Spleen (tissue), 11 donors: ENCODE results near the gene ZNF79. TPM values are rescaled to one million over a fixed set of nuclear protein-coding genes. Genes with fewer than 3 reads are reported as not detected.

ENCODE experiments used
- DNase-seq: peaks from one replicate; pipeline ENCODE4 v3.0.0-alpha.2; 2020
- H3K27ac ChIP-seq, 8 donors: fragments of 200-600 bp; sonication (generic) in 7 of 8; 1 replicate in 4 of 8; 2 replicates in 4 of 8; pipeline versions ENCODE4 v1.5.0 to v1.8.0; 2016 to 2021; ENCODE audit warnings: inconsistent platforms in 4 of 8, mild to moderate bottlenecking in 4 of 8, moderate library complexity in 1 of 8
- H3K27me3 ChIP-seq, 7 donors: fragments of 200-600 bp; sonication (generic) in 6 of 7; replicated peaks in 1 of 7; 1 replicate in 4 of 7; 2 replicates in 3 of 7; pipeline versions ENCODE4 v1.5.0 to v1.8.0; 2016 to 2021; ENCODE audit warnings: inconsistent platforms in 3 of 7, mild to moderate bottlenecking in 1 of 7
- H3K36me3 ChIP-seq, 6 donors: fragments of 200-600 bp; sonication (generic) in 5 of 6; 1 replicate in 4 of 6; 2 replicates in 2 of 6; pipeline versions ENCODE4 v1.5.0 to v1.8.0; 2016 to 2021; ENCODE audit warnings: inconsistent platforms in 2 of 6
- H3K4me1 ChIP-seq, 6 donors: fragments of 200-600 bp; sonication (generic) in 5 of 6; 1 replicate in 3 of 6; 2 replicates in 3 of 6; pipeline versions ENCODE4 v1.5.0 to v1.8.0; 2016 to 2021; ENCODE audit warnings: inconsistent platforms in 3 of 6
- H3K4me3 ChIP-seq, 8 donors: fragments of 200-600 bp; sonication (generic) in 7 of 8; 1 replicate in 4 of 8; 2 replicates in 4 of 8; pipeline versions ENCODE4 v1.5.0 to v1.8.0; 2016 to 2021; ENCODE audit warnings: inconsistent platforms in 4 of 8, mild to moderate bottlenecking in 4 of 8, moderate library complexity in 2 of 8
- H3K9me3 ChIP-seq, 8 donors: fragments of 200-600 bp; sonication (generic) in 7 of 8; 1 replicate in 4 of 8; 2 replicates in 4 of 8; pipeline versions ENCODE4 v1.5.0 to v1.8.0; 2016 to 2021; ENCODE audit warnings: inconsistent platforms in 4 of 8
- POLR2A ChIP-seq, 3 donors: fragments of 450-650 bp; IDR thresholded peaks; one replicate each; pipeline ENCODE4 v1.5.1; 2017; ENCODE audit warnings: antibody characterized with exemption in 3 of 3, mild to moderate bottlenecking in 1 of 3
- POLR2AphosphoS5 ChIP-seq, 3 donors: sonication (generic); formaldehyde crosslinking; IDR thresholded peaks; one replicate each; pipeline ENCODE4 v1.5.1; 2017; ENCODE audit warnings: antibody characterized with exemption in 3 of 3
- WGBS, 5 donors: extraction: QIAGEN DNeasy Blood & Tissue Kit in 3 of 5; methylation state at CpG; one replicate each; pipeline versions ENCODE4 v1.1.5 to v1.1.7; 2013 to 2018; 5-methylcytosine and 5-hydroxymethylcytosine counted together
- intact Hi-C: fragments of 100-400 bp; cut with DNase I; formaldehyde crosslinking; loops from one replicate; pipeline ENCODE4 v1.15.0; 2023; ENCODE audit warnings: low total_unique reads
- polyA plus RNA-seq, 3 donors: library from polyadenylated mRNA; stranded (reverse); fragments of 200-250 nt; gene quantifications; one replicate each; pipeline ENCODE4 v1.2.1, GENCODE V29; 2013
- total RNA-seq, 7 donors: library from RNA; depleted of rRNA in 3 of 7; stranded (reverse); fragments of >200 nt in 3 of 7; fragmentation: NEBNext Ultra II Directional in 4 of 7; extraction: Animal tissue kit (Norgen Biotek cat#: 25700) in 4 of 7; gene quantifications; one replicate each; pipeline versions ENCODE4 v1.1.0 to v1.2.1, GENCODE V29; 2016 to 2021
- TF ChIP-seq, protein P1 (sequence below), 11 experiments: fragments of 200-600 bp in 7 of 11; fragments of 450-650 bp in 4 of 11; sonication (generic) in 4 of 11; IDR thresholded peaks in 8 of 11; conservative IDR thresholded peaks in 3 of 11; 1 replicate in 7 of 11; 2 replicates in 4 of 11; pipeline versions ENCODE4 v1.4.0 to v1.8.0; 2016 to 2021; ENCODE audit warnings: antibody characterized with exemption in 11 of 11, inconsistent platforms in 4 of 11, mild to moderate bottlenecking in 1 of 11
- donor health status: healthy with polysubstance abuse.
- donor health status: DM: no; HTN: no; CAD: no; lungs with moderate emphysema.
- donor health status: DM: no; HTN: no; CAD: no.
- donor health status: Bipolar disorder and iron deficiency.
- donor health status: healthy.
- donor health status: DM: no; HTN: no; CAD: no.
- donor health status: DM: yes; HTN: yes; CAD: no.

ZNF79 gene
- total and polyA plus RNA-seq, 10 donors: 2.3 to 14.7 (median 11.0) TPM

DNA sequence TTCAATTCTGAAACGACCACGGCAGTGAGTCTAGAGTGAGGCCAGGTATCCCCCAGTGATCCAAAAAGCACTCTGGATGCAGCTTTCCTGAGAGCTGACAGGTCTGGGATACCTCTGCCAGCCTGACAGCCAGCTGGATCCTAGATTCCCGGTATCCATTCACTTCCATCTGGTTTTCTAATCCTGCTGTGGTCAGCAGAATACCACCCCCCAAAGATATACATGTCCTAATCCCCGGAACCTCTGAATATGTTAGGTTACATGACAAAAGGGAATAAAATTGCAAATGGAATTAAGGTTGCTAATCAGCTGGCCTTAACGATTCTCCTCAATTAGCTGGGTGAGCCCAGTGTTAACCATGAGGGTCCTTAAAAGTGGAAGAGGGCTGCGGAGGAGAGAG, 1.4 kb upstream of the ZNF79 start:
- WGBS, 5 donors: 63 to 87% (median 65%) methylated on average over 6 of the region's 6 CpGs
- Histone ChIP-seq H3K4me3 (peak overlapping the region in 7 of 8 donors; percentile 77 to 96 (median 93)), H3K27ac (peak overlapping the region in 4 of 8 donors; percentile 86 to 92 (median 90)), H3K27me3 (no peaks in the 10 kb centered on the region), H3K9me3 (no peaks in the 10 kb centered on the region), H3K36me3 (peaks cover 0 to 5% (median 0%) of the 10 kb centered on the region in 6 donors), H3K4me1 (peaks cover 21 to 67% (median 47%) of the 10 kb centered on the region in 6 donors)
- intact Hi-C loops: no loop called here
- no peak for DNase-seq
- TF ChIP-seq POLR2AphosphoS5 (IDR thresholded peaks at IDR 0.05): no peak
- TF ChIP-seq, protein P1, sequence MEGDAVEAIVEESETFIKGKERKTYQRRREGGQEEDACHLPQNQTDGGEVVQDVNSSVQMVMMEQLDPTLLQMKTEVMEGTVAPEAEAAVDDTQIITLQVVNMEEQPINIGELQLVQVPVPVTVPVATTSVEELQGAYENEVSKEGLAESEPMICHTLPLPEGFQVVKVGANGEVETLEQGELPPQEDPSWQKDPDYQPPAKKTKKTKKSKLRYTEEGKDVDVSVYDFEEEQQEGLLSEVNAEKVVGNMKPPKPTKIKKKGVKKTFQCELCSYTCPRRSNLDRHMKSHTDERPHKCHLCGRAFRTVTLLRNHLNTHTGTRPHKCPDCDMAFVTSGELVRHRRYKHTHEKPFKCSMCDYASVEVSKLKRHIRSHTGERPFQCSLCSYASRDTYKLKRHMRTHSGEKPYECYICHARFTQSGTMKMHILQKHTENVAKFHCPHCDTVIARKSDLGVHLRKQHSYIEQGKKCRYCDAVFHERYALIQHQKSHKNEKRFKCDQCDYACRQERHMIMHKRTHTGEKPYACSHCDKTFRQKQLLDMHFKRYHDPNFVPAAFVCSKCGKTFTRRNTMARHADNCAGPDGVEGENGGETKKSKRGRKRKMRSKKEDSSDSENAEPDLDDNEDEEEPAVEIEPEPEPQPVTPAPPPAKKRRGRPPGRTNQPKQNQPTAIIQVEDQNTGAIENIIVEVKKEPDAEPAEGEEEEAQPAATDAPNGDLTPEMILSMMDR (IDR thresholded peaks at IDR 0.05 in 8 of 11, conservative IDR thresholded peaks at IDR 0.05 in 3 of 11): no peak
- no peak for TF ChIP-seq POLR2A (IDR thresholded peaks at IDR 0.05)

DNA sequence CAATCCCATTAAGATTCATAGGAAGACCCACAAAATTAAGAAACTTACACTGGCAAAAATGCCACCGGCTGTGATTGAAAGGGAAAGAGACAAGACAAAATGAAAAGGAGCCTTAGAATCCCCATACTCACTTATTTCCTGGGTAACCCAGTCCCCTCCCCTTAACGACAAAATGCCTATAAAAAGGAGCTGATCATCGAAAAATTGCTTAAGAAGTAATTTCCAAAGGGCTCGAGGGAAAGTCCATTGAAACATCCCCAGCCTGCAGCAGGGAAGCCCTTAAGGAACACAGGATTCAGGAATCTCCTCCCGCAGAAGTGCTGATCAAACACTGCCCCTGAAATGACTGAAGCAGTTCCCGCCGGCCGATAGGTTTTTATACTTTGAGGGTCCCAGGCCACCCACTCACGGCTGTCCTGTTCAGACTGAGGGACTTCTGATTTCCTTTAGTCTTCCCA, 677 bp upstream of the ZNF79 start:
- TF ChIP-seq, protein P1 (IDR thresholded peaks at IDR 0.05 in 8 of 11, conservative IDR thresholded peaks at IDR 0.05 in 3 of 11): no peak
- no peak for TF ChIP-seq POLR2A (IDR thresholded peaks at IDR 0.05)
- TF ChIP-seq POLR2AphosphoS5 (IDR thresholded peaks at IDR 0.05): no peak
- peaks cover 0 to 9% (median 4%) of the 10 kb centered on the region in 6 donors for H3K36me3 ChIP-seq
- no peaks in the 10 kb centered on the region for H3K27me3 ChIP-seq
- 0 to 4% (median 2%) methylated on average over 9 of the region's 9 CpGs for WGBS, 5 donors
- intact Hi-C loops: no loop called here
- H3K27ac ChIP-seq: peak overlapping the region; percentile 83 to 92 (median 88)
- H3K4me1 ChIP-seq: peaks cover 21 to 68% (median 47%) of the 10 kb centered on the region in 6 donors
- H3K9me3 ChIP-seq: no peaks in the 10 kb centered on the region
- DNase-seq: no peak
- peak overlapping the region; percentile 77 to 96 (median 92) for H3K4me3 ChIP-seq

GRCh38 chr9:127424676-127424999, 456 bp downstream of the ZNF79 start:
- intact Hi-C loops: no loop called here
- DNase-seq: no peak
- H3K4me3 ChIP-seq: peak overlapping the region; percentile 77 to 96 (median 92)
- TF ChIP-seq, protein P1 (IDR thresholded peaks at IDR 0.05 in 8 of 11, conservative IDR thresholded peaks at IDR 0.05 in 3 of 11): no peak
- no peak for TF ChIP-seq POLR2A (IDR thresholded peaks at IDR 0.05)
- no peak for TF ChIP-seq POLR2AphosphoS5 (IDR thresholded peaks at IDR 0.05)
- H3K36me3 ChIP-seq: peaks cover 0 to 20% (median 15%) of the 10 kb centered on the region in 6 donors
- H3K27ac ChIP-seq: peak overlapping the region; percentile 83 to 92 (median 88)
- no peaks in the 10 kb centered on the region for H3K9me3 ChIP-seq
- peaks cover 21 to 68% (median 47%) of the 10 kb centered on the region in 6 donors for H3K4me1 ChIP-seq
- H3K27me3 ChIP-seq: no peaks in the 10 kb centered on the region
- 0 to 1% (median 0%) methylated on average over 13 of the region's 13 CpGs for WGBS, 5 donors

GRCh38 chr9:127426756-127427155, 2.6 kb downstream of the ZNF79 start:
- 67 to 86% (median 75%) methylated on average over 2 of the region's 2 CpGs for WGBS, 5 donors

More at GRCh38 chr9:127426756-127427155, 2.6 kb downstream of the ZNF79 start:
- Histone ChIP-seq H3K27me3 (no peaks in the 10 kb centered on the region), H3K4me1 (peaks cover 21 to 63% (median 45%) of the 10 kb centered on the region in 6 donors), H3K36me3 (peaks cover 0 to 41% (median 27%) of the 10 kb centered on the region in 6 donors), H3K27ac (no peak overlapping the region), H3K9me3 (no peaks in the 10 kb centered on the region), H3K4me3 (no peak overlapping the region)
- no peak for TF ChIP-seq POLR2A (IDR thresholded peaks at IDR 0.05)
- TF ChIP-seq, protein P1 (IDR thresholded peaks at IDR 0.05 in 8 of 11, conservative IDR thresholded peaks at IDR 0.05 in 3 of 11): no peak
- DNase-seq: no peak
- intact Hi-C loops: no loop called here
